ENCODE results near the gene PCDH9.

GRCh38 chr13:66837246-66837645 lies 392.9 kb downstream of the PCDH9 start:
- TF ChIP-seq MAFK (IDR thresholded peaks at IDR 0.05; ENCODE audit: low read depth, low read length) (no peak), POLR2A (IDR thresholded peaks at IDR 0.05; ENCODE audit: low read depth, low read length) (no peak), RAD21 (IDR thresholded peaks at IDR 0.05; ENCODE audit: low read length) (no peak), CEBPB (IDR thresholded peaks at IDR 0.05; ENCODE audit: low read depth, low read length) (no peak), CHD1 (IDR thresholded peaks at IDR 0.05; ENCODE audit: low read depth, low read length) (no peak)
- TF ChIP-seq, protein P1, sequence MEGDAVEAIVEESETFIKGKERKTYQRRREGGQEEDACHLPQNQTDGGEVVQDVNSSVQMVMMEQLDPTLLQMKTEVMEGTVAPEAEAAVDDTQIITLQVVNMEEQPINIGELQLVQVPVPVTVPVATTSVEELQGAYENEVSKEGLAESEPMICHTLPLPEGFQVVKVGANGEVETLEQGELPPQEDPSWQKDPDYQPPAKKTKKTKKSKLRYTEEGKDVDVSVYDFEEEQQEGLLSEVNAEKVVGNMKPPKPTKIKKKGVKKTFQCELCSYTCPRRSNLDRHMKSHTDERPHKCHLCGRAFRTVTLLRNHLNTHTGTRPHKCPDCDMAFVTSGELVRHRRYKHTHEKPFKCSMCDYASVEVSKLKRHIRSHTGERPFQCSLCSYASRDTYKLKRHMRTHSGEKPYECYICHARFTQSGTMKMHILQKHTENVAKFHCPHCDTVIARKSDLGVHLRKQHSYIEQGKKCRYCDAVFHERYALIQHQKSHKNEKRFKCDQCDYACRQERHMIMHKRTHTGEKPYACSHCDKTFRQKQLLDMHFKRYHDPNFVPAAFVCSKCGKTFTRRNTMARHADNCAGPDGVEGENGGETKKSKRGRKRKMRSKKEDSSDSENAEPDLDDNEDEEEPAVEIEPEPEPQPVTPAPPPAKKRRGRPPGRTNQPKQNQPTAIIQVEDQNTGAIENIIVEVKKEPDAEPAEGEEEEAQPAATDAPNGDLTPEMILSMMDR (conservative IDR thresholded peaks at IDR 0.05; ENCODE audit: low read depth, low read length): no peak
- TF ChIP-seq, protein P2, sequence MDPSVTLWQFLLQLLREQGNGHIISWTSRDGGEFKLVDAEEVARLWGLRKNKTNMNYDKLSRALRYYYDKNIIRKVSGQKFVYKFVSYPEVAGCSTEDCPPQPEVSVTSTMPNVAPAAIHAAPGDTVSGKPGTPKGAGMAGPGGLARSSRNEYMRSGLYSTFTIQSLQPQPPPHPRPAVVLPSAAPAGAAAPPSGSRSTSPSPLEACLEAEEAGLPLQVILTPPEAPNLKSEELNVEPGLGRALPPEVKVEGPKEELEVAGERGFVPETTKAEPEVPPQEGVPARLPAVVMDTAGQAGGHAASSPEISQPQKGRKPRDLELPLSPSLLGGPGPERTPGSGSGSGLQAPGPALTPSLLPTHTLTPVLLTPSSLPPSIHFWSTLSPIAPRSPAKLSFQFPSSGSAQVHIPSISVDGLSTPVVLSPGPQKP (IDR thresholded peaks at IDR 0.05; ENCODE audit: borderline replicate concordance, low read depth, low read length): no peak

Data from IMR-90 (cell line).